ENCODE data around the gene CHM. TPM values are rescaled to one million over a fixed set of nuclear protein-coding genes. Genes with fewer than 3 reads are reported as not detected.
"Not testable (repeated sequence)": the region's sequence is repeated elsewhere in the genome, so short reads cannot be mapped to it uniquely, and the experiment has no call there.

Gene CHM
- 15.4 and 15.6 TPM in 2 replicates for total RNA-seq (2014; rRNA removed; shearing (Covaris generic))

GRCh38 chrX:86047174-86047935, at the start of gene CHM:
Gene CHM (minus strand): TSS chrX:86047558. CDS start chrX:86047532, 26 bp downstream.
- Histone ChIP-seq H3K4me1 (no peaks in the 10 kb centered on the region), H3K27ac (peak within 1 kb of the TSS; percentile 90), H3K4me3 (peak within 1 kb of the TSS; percentile 80), H3K36me3 (no peaks in the 10 kb centered on the region), H3K9me3 (replicated peaks) (no peaks in the 10 kb centered on the region), H3K27me3 (no peaks in the 10 kb centered on the region)
- peak; percentile 62 to 81 for DNase-seq

- Histone ChIP-seq H3K4me1 (no peaks in the 10 kb centered on the region), H3K27me3 (no peaks in the 10 kb centered on the region), H3K36me3 (no peaks in the 10 kb centered on the region), H3K27ac (no peak overlapping the region), H3K9me3 (replicated peaks) (no peaks in the 10 kb centered on the region), H3K4me3 (no peak overlapping the region)
- DNase-seq, result no peak
Measured at GRCh38 chrX:86078650-86079049, 31.3 kb upstream of the CHM start.

- Histone ChIP-seq H3K4me3 (no peak overlapping the region), H3K36me3 (no peaks in the 10 kb centered on the region), H3K27me3 (no peaks in the 10 kb centered on the region), H3K9me3 (replicated peaks) (no peaks in the 10 kb centered on the region), H3K27ac (no peak overlapping the region), H3K4me1 (no peaks in the 10 kb centered on the region)
- peak; percentile 2 to 33 for DNase-seq
Measured at GRCh38 chrX:86066998-86067397, 19.6 kb upstream of the CHM start.

GRCh38 chrX:86061407-86061806, 14.0 kb upstream of the CHM start:
- Histone ChIP-seq H3K27ac (no peak overlapping the region), H3K9me3 (replicated peaks) (no peaks in the 10 kb centered on the region), H3K4me1 (no peaks in the 10 kb centered on the region), H3K4me3 (no peak overlapping the region), H3K27me3 (no peaks in the 10 kb centered on the region), H3K36me3 (no peaks in the 10 kb centered on the region)
- DNase-seq, result no peak

GRCh38 chrX:86051741-86052140, 4.4 kb upstream of the CHM start:
- H3K36me3 ChIP-seq, result no peaks in the 10 kb centered on the region
- H3K4me1 ChIP-seq, result no peaks in the 10 kb centered on the region
- DNase-seq, result no peak
- H3K27me3 ChIP-seq, result no peaks in the 10 kb centered on the region
- no peak overlapping the region for H3K4me3 ChIP-seq
- H3K27ac ChIP-seq, result no peak overlapping the region
- no peaks in the 10 kb centered on the region for H3K9me3 ChIP-seq (replicated peaks)

GRCh38 chrX:86047936-86048280, 550 bp upstream of the CHM start:
- no peaks in the 10 kb centered on the region for H3K4me1 ChIP-seq
- H3K27ac ChIP-seq, result peak overlapping the region; percentile 90
- H3K9me3 ChIP-seq (replicated peaks), result no peaks in the 10 kb centered on the region
- H3K27me3 ChIP-seq, result no peaks in the 10 kb centered on the region
- H3K4me3 ChIP-seq, result peak overlapping the region; percentile 80
- no peak for DNase-seq
- H3K36me3 ChIP-seq, result no peaks in the 10 kb centered on the region

- H3K27me3 ChIP-seq, result no peaks in the 10 kb centered on the region
- H3K4me3 ChIP-seq, result no peak overlapping the region
- no peaks in the 10 kb centered on the region for H3K36me3 ChIP-seq
- H3K4me1 ChIP-seq, result no peaks in the 10 kb centered on the region
- H3K27ac ChIP-seq, result no peak overlapping the region
- H3K9me3 ChIP-seq (replicated peaks), result no peaks in the 10 kb centered on the region
- no peak for DNase-seq
Measured at GRCh38 chrX:86044216-86044615, 3.1 kb downstream of the CHM start.

GRCh38 chrX:86039625-86040568, 7.5 kb downstream of the CHM start:
- no peaks in the 10 kb centered on the region for H3K9me3 ChIP-seq (replicated peaks)
- H3K4me1 ChIP-seq, result no peaks in the 10 kb centered on the region
- H3K4me3 ChIP-seq, result no peak overlapping the region
- no peaks in the 10 kb centered on the region for H3K36me3 ChIP-seq
- no peaks in the 10 kb centered on the region for H3K27me3 ChIP-seq
- H3K27ac ChIP-seq, result no peak overlapping the region
- no peak for DNase-seq

- no peaks in the 10 kb centered on the region for H3K36me3 ChIP-seq
Measured at GRCh38 chrX:86033385-86033784, 14.0 kb downstream of the CHM start.

GRCh38 chrX:86028681-86029080, 18.7 kb downstream of the CHM start:
- Histone ChIP-seq H3K36me3 (no peaks in the 10 kb centered on the region), H3K27me3 (no peaks in the 10 kb centered on the region), H3K27ac (no peak overlapping the region), H3K4me3 (no peak overlapping the region), H3K9me3 (replicated peaks) (no peaks in the 10 kb centered on the region), H3K4me1 (no peaks in the 10 kb centered on the region)
- no peak for DNase-seq

More at GRCh38 chrX:86033385-86033784, 14.0 kb downstream of the CHM start:
- Histone ChIP-seq H3K4me3 (no peak overlapping the region), H3K27ac (no peak overlapping the region), H3K9me3 (replicated peaks) (no peaks in the 10 kb centered on the region), H3K4me1 (no peaks in the 10 kb centered on the region), H3K27me3 (no peaks in the 10 kb centered on the region)
- DNase-seq, result no peak

- Histone ChIP-seq H3K4me3 (no peak overlapping the region), H3K36me3 (no peaks in the 10 kb centered on the region), H3K4me1 (no peaks in the 10 kb centered on the region), H3K9me3 (replicated peaks) (no peaks in the 10 kb centered on the region), H3K27me3 (no peaks in the 10 kb centered on the region), H3K27ac (no peak overlapping the region)
- no peak for DNase-seq
Measured at GRCh38 chrX:86023811-86024210, 23.5 kb downstream of the CHM start.

- H3K27me3 ChIP-seq, result no peaks in the 10 kb centered on the region
- H3K4me1 ChIP-seq, result no peaks in the 10 kb centered on the region
- no peak overlapping the region for H3K27ac ChIP-seq
- no peaks in the 10 kb centered on the region for H3K9me3 ChIP-seq (replicated peaks)
- no peak overlapping the region for H3K4me3 ChIP-seq
- H3K36me3 ChIP-seq, result no peaks in the 10 kb centered on the region
- no peak for DNase-seq
Measured at GRCh38 chrX:86021652-86022289, 25.6 kb downstream of the CHM start.

GRCh38 chrX:86016139-86016538, 31.2 kb downstream of the CHM start:
- no peaks in the 10 kb centered on the region for H3K36me3 ChIP-seq
- H3K9me3 ChIP-seq (replicated peaks), result no peaks in the 10 kb centered on the region
- DNase-seq, result no peak
- H3K4me3 ChIP-seq, result no peak overlapping the region
- H3K27me3 ChIP-seq, result no peaks in the 10 kb centered on the region
- no peak overlapping the region for H3K27ac ChIP-seq
- H3K4me1 ChIP-seq, result no peaks in the 10 kb centered on the region

GRCh38 chrX:86014959-86015358, 32.4 kb downstream of the CHM start:
- H3K4me3 ChIP-seq; H3K4me1 ChIP-seq; H3K27ac ChIP-seq; H3K36me3 ChIP-seq; DNase-seq; H3K27me3 ChIP-seq; H3K9me3 ChIP-seq (replicated peaks): not testable (repeated sequence)

GRCh38 chrX:86014421-86014820, 32.9 kb downstream of the CHM start:
- Histone ChIP-seq H3K36me3 (no peaks in the 10 kb centered on the region), H3K9me3 (replicated peaks) (no peaks in the 10 kb centered on the region), H3K27me3 (no peaks in the 10 kb centered on the region), H3K4me3 (no peak overlapping the region), H3K27ac (no peak overlapping the region), H3K4me1 (no peaks in the 10 kb centered on the region)
- no peak for DNase-seq
